Transverse colon (tissue), 4 donors: ENCODE measurements around the gene DCLK3. TPM values are rescaled to one million over a fixed set of nuclear protein-coding genes. Genes with fewer than 3 reads are reported as not detected.
A peak's percentile ranks its signal among the peaks of the same experiment; 100 is the strongest.

Experiments
- DNase-seq: peaks from one replicate; pipeline ENCODE4 v3.0.0-alpha.2; 2019
- H3K27ac ChIP-seq, 4 donors: fragments of 200-600 bp; sonication (generic); 2 replicates each; pipeline ENCODE4 v1.5.1; 2016 to 2018; ENCODE audit warnings: inconsistent platforms in 4 of 4
- H3K27me3 ChIP-seq: fragments of 200-600 bp; sonication (generic); 2 replicates; pipeline ENCODE4 v1.5.1; 2017; ENCODE audit warnings: inconsistent platforms
- H3K36me3 ChIP-seq, 4 donors: fragments of 200-600 bp; sonication (generic); 2 replicates each; pipeline ENCODE4 v1.5.1; 2017 to 2019; ENCODE audit warnings: inconsistent platforms in 4 of 4
- H3K4me1 ChIP-seq, 4 donors: fragments of 200-600 bp; sonication (generic); 2 replicates each; pipeline ENCODE4 v1.5.1; 2017 to 2020; ENCODE audit warnings: inconsistent platforms in 4 of 4
- H3K4me3 ChIP-seq, 4 donors: fragments of 200-600 bp; sonication (generic); 1 replicate in 1 of 4; 2 replicates in 3 of 4; pipeline versions ENCODE4 v1.5.1 to v1.6.1; 2017 to 2019; ENCODE audit warnings: inconsistent platforms in 4 of 4
- H3K9me3 ChIP-seq, 2 donors: fragments of 200-600 bp; sonication (generic); 2 replicates each; pipeline ENCODE4 v1.5.1; 2017 to 2019; ENCODE audit warnings: inconsistent platforms in 2 of 2
- EP300 ChIP-seq: sonication (generic); formaldehyde crosslinking; IDR thresholded peaks from one replicate; pipeline ENCODE4 v1.6.1; 2017; ENCODE audit warnings: antibody characterized with exemption, low read depth
- POLR2A ChIP-seq: fragments of 450-650 bp; IDR thresholded peaks from one replicate; pipeline ENCODE4 v1.6.1; 2016; ENCODE audit warnings: antibody characterized with exemption, mild to moderate bottlenecking, moderate library complexity
- POLR2AphosphoS5 ChIP-seq, 3 donors: sonication (generic); formaldehyde crosslinking; IDR thresholded peaks; one replicate each; pipeline ENCODE4 v1.6.1; 2016; ENCODE audit warnings: antibody characterized with exemption in 3 of 3
- WGBS, 2 donors: methylation state at CpG; one replicate each; pipeline ENCODE4 v1.1.5; 2018; ENCODE audit warnings: low coverage in 1 of 2; 5-methylcytosine and 5-hydroxymethylcytosine counted together
- in situ Hi-C, 4 donors: fragments of 200-750 bp; cut with MboI; loops; one replicate each; pipeline versions ENCODE4 v1.15.0 to v1.15.1; 2017; ENCODE audit warnings: low sequenced_read_pairs in 3 of 4, low pct_ligation_motif_present in 1 of 4, low pct_unique_long_range_greater_than_20kb in 1 of 4
- intact Hi-C: fragments of 100-400 bp; cut with DNase I; formaldehyde crosslinking; loops from one replicate; pipeline ENCODE4 v1.15.1; 2023; ENCODE audit warnings: low total_unique reads
- total RNA-seq, 4 donors: library from RNA; depleted of rRNA; stranded (reverse); fragments of >200 nt; gene quantifications; one replicate each; pipeline ENCODE4 v1.1.0, GENCODE V29; 2016
- TF ChIP-seq, protein P1 (sequence below), 5 experiments: fragments of 200-600 bp in 3 of 5; fragments of 450-650 bp in 2 of 5; sonication (generic) in 3 of 5; IDR thresholded peaks; 1 replicate in 2 of 5; 2 replicates in 3 of 5; pipeline ENCODE4 v1.5.1; 2016 to 2017; ENCODE audit warnings: antibody characterized with exemption in 5 of 5, inconsistent platforms in 3 of 5, mild to moderate bottlenecking in 2 of 5, moderate library complexity in 1 of 5

The DCLK3 gene
- total RNA-seq, 4 donors from 2014 or later, result 0.14 TPM; not detected in 3

DNA sequence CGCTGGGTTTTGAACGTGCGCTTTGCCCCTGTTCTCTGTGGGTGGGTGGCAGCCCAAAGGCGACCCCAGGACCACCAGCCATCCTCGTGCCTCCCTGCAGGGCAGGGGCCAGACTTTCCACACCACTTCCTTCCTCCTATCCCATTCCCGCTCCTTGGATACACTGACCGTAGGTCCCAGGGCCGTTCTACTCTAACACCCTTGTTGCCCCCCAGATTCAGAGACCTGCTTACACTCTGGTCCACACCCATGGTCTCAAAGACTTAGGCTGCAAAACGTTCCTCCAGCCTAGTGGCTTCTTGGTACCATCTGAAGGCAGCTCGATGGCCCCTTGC lies 318 bp upstream of the DCLK3 start:
- in situ Hi-C loops, result no loop called here
- DNase-seq, result no peak
- Histone ChIP-seq H3K4me1 (no peaks in the 10 kb centered on the region), H3K27ac (no peak overlapping the region), H3K4me3 (peak overlapping the region in 2 of 4 donors; percentile 14 to 33), H3K36me3 (no peaks in the 10 kb centered on the region), H3K9me3 (no peaks in the 10 kb centered on the region), H3K27me3 (peaks cover 57% of the 10 kb centered on the region)
- TF ChIP-seq, protein P1, sequence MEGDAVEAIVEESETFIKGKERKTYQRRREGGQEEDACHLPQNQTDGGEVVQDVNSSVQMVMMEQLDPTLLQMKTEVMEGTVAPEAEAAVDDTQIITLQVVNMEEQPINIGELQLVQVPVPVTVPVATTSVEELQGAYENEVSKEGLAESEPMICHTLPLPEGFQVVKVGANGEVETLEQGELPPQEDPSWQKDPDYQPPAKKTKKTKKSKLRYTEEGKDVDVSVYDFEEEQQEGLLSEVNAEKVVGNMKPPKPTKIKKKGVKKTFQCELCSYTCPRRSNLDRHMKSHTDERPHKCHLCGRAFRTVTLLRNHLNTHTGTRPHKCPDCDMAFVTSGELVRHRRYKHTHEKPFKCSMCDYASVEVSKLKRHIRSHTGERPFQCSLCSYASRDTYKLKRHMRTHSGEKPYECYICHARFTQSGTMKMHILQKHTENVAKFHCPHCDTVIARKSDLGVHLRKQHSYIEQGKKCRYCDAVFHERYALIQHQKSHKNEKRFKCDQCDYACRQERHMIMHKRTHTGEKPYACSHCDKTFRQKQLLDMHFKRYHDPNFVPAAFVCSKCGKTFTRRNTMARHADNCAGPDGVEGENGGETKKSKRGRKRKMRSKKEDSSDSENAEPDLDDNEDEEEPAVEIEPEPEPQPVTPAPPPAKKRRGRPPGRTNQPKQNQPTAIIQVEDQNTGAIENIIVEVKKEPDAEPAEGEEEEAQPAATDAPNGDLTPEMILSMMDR (IDR thresholded peaks at IDR 0.05), result no peak
- no peak for TF ChIP-seq POLR2A
- no peak for TF ChIP-seq POLR2AphosphoS5 (IDR thresholded peaks at IDR 0.05)
- no peak for TF ChIP-seq EP300
- 30 to 44% methylated on average over 7 to 9 of the region's 10 CpGs for WGBS, 2 donors
- intact Hi-C loops, result no loop called here

DNA sequence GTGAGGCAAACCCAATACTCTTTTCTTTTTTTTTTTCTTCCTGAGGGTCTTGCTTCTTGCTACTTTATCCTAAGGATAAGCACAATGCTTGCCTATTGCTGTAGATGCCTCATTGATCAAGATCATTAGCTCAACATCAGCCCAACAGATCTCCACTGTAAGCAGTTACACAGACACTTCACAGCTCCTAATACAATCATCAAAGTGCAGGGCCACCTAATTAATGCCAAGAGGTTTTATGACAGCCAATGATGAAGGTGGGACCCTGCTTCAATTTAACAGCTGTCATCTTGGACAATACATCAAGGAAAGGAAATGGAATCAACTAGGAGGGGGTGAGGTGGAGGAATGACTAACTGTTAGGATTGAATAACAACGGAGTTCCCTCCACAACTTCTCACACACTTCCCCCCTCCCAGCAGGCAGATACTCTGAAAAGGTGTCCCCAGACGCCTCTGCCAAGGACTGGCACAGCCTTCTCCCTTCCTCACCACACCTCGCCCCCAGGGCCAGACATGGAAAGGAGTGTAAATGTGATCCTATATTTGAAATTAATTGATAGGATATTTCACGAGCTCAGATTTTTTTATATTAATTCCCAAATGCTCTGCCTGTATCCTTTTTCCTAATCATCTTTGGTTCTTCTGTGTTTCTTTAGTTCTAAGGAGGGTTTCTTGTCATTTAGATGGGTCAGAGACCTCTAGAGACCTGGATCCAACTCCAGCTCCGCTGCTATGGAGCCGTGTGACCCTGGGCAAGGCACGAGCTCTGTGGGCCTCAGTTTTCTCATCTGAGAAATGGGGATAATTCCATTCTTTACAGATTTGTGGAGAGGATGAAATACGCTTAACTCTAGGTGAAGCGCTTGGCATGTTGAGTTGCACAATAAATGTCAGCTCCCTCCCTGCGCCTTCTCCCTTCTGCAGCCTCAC lies 1.2 kb downstream of the DCLK3 start:
- 58 to 65% methylated on average over 3 to 10 of the region's 10 CpGs for WGBS, 2 donors
- H3K36me3 ChIP-seq, result no peaks in the 10 kb centered on the region
- TF ChIP-seq POLR2AphosphoS5 (IDR thresholded peaks at IDR 0.05) (no peak), EP300 (no peak), POLR2A (no peak)
- TF ChIP-seq, protein P1 (IDR thresholded peaks at IDR 0.05), result no peak

DNA sequence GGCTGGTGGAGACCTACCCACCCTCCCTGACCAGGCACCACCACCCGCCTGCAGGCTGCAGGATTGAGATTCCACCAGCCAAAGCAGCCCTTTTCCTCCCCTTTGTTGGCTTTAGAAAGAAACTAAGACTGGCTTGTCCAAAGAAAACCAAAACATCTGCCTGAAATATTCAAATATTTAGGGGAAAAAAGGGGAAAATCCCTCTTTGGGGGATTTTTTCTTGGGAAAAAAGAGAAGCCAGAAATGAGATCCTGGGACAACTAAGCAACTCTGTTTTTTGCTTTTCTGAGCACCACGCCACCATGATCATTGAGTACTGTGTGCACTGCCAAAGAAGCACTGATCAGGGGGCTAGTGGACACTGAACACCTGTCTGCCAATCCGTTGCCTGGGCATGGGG lies 2.6 kb downstream of the DCLK3 start:
- no peak for TF ChIP-seq POLR2AphosphoS5 (IDR thresholded peaks at IDR 0.05)
- no peak for TF ChIP-seq EP300
- no peak for TF ChIP-seq POLR2A
- TF ChIP-seq, protein P1 (IDR thresholded peaks at IDR 0.05), result no peak
- H3K27ac ChIP-seq, result no peak overlapping the region
- no peak overlapping the region for H3K4me3 ChIP-seq
- in situ Hi-C loops, result no loop called here
- intact Hi-C loops, result no loop called here
- 69% methylated on average over 3 of the region's 3 CpGs; no CpG with 5 or more reads in 1 of the 2 donors for WGBS, 2 donors
- H3K27me3 ChIP-seq, result peaks cover 56% of the 10 kb centered on the region
- H3K36me3 ChIP-seq, result no peaks in the 10 kb centered on the region
- no peaks in the 10 kb centered on the region for H3K9me3 ChIP-seq
- no peak for DNase-seq
- no peaks in the 10 kb centered on the region for H3K4me1 ChIP-seq

More for the DNA sequence above, 1.2 kb downstream of the DCLK3 start:
- H3K27ac ChIP-seq, result no peak overlapping the region
- no peak for DNase-seq
- no peaks in the 10 kb centered on the region for H3K4me1 ChIP-seq
- H3K27me3 ChIP-seq, result peaks cover 57% of the 10 kb centered on the region
- in situ Hi-C loops, result no loop called here
- no peak overlapping the region for H3K4me3 ChIP-seq
- intact Hi-C loops, result no loop called here
- H3K9me3 ChIP-seq, result no peaks in the 10 kb centered on the region

DNA sequence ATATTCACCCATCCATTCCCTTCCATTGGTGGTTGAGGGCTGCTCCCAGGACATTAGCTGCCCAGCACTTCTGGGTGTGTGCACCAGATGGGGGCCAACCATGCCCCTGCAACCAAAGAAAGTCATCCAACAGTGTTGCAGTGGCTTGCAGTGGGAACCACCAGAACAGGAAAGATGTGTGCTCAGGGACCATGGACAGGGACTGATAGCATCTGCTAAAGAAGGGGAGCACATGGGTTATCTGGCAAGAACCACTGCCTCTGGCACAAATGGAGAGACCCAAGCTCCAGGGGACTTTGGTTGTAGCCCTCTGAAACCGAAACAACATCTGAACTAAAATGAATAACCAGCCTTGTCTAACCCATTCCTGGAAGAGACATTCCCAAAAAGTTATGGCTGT lies 8.1 kb downstream of the DCLK3 start:
- intact Hi-C loops, result no loop called here
- H3K4me1 ChIP-seq, result no peaks in the 10 kb centered on the region
- TF ChIP-seq POLR2AphosphoS5 (IDR thresholded peaks at IDR 0.05), result no peak
- TF ChIP-seq EP300, result no peak
- DNase-seq, result no peak
- H3K27ac ChIP-seq, result no peak overlapping the region
- 56 to 63% methylated on average over 1 of the region's 1 CpG for WGBS, 2 donors
- H3K4me3 ChIP-seq, result no peak overlapping the region
- H3K27me3 ChIP-seq, result peaks cover 24% of the 10 kb centered on the region
- no peaks in the 10 kb centered on the region for H3K9me3 ChIP-seq
- no peaks in the 10 kb centered on the region for H3K36me3 ChIP-seq
- in situ Hi-C loops, result no loop called here
